Astrocyte of the hippocampus (primary cell): ENCODE results near the gene ELP1.
"Not testable (repeated sequence)": the region's sequence is repeated elsewhere in the genome, so short reads cannot be mapped to it uniquely, and the experiment has no call there.

Experiments
- DNase-seq: peaks from one replicate; pipeline ENCODE4 v3.0.0; 2011; ENCODE audit warnings: low read depth, low spot score

Gene ELP1

GRCh38 chr9:108933718-108934322 lies at the start of gene ELP1:
Gene ELP1, minus strand, starts transcription at chr9:108934124. Its CDS starts 2,978 bp downstream, at chr9:108931146.
- peak; percentile 97 for DNase-seq

GRCh38 chr9:108980893-108981292 lies 47.0 kb upstream of the ELP1 start:
- no peak for DNase-seq

- DNase-seq, result no peak
Measured at GRCh38 chr9:108978205-108978604, 44.3 kb upstream of the ELP1 start.

- DNase-seq, result no peak
Measured at GRCh38 chr9:108973895-108974294, 40.0 kb upstream of the ELP1 start.

GRCh38 chr9:108972626-108973209 lies 38.8 kb upstream of the ELP1 start:
- DNase-seq, result peak; percentile 61

- DNase-seq, result no peak
Measured at GRCh38 chr9:108972186-108972585, 38.3 kb upstream of the ELP1 start.

GRCh38 chr9:108971392-108971791 lies 37.5 kb upstream of the ELP1 start:
- not testable (repeated sequence) for DNase-seq

GRCh38 chr9:108967916-108968315 lies 34.0 kb upstream of the ELP1 start:
- DNase-seq, result no peak

- no peak for DNase-seq
Measured at GRCh38 chr9:108963459-108964143, 29.7 kb upstream of the ELP1 start.

GRCh38 chr9:108961151-108961550 lies 27.2 kb upstream of the ELP1 start:
- DNase-seq, result no peak

GRCh38 chr9:108960331-108960730 lies 26.4 kb upstream of the ELP1 start:
- no peak for DNase-seq

- no peak for DNase-seq
Measured at GRCh38 chr9:108956631-108957026, 22.7 kb upstream of the ELP1 start.

- no peak for DNase-seq
Measured at GRCh38 chr9:108956022-108956630, 22.2 kb upstream of the ELP1 start.

GRCh38 chr9:108953983-108954574 lies 20.2 kb upstream of the ELP1 start:
- DNase-seq, result peak; percentile 56

GRCh38 chr9:108951578-108951977 lies 17.7 kb upstream of the ELP1 start:
- DNase-seq, result no peak

GRCh38 chr9:108950168-108950567 lies 16.2 kb upstream of the ELP1 start:
- no peak for DNase-seq

- DNase-seq, result no peak
Measured at GRCh38 chr9:108939975-108940374, 6.1 kb upstream of the ELP1 start.

- DNase-seq, result no peak
Measured at GRCh38 chr9:108937561-108938305, 3.8 kb upstream of the ELP1 start.

GRCh38 chr9:108934323-108934893 lies 484 bp upstream of the ELP1 start, which contains the start of gene ABITRAM:
Gene ABITRAM, plus strand, starts transcription at chr9:108934400. Its CDS starts 87 bp downstream, at chr9:108934487.
- DNase-seq, result peak; percentile 94

GRCh38 chr9:108933231-108933717 lies 650 bp downstream of the ELP1 start:
- DNase-seq, result no peak

GRCh38 chr9:108928386-108928785 lies 5.5 kb downstream of the ELP1 start:
- DNase-seq, result no peak
